Small intestine (tissue), 7 donors: ENCODE measurements around the gene C5orf63. TPM values are rescaled to one million over a fixed set of nuclear protein-coding genes. Genes with fewer than 3 reads are reported as not detected.
A peak's percentile ranks its signal among the peaks of the same experiment; 100 is the strongest.

ENCODE experiments used
- DNase-seq, 2 donors: peaks; one replicate each; pipeline versions ENCODE4 v3.0.0 to v3.0.0-alpha.2; 2013
- FAIRE-seq: peaks from 2 replicates; lab custom pipeline; 2012; peaks lifted over from hg19 to GRCh38; lab: Jason Lieb, UNC
- H3K27ac ChIP-seq, 3 donors: one replicate each; pipeline ENCODE4 v1.5.1; 2013; ENCODE audit warnings: low read length in 2 of 3, mild to moderate bottlenecking in 2 of 3, control low read depth in 1 of 3, inconsistent platforms in 1 of 3, low read depth in 1 of 3, moderate library complexity in 1 of 3
- H3K27me3 ChIP-seq, 3 donors: one replicate each; pipeline ENCODE4 v1.6.1; 2013; ENCODE audit warnings: low read length in 3 of 3, inconsistent platforms in 1 of 3; ENCODE audit not compliant: control insufficient read depth in 3 of 3, insufficient read depth in 3 of 3
- H3K36me3 ChIP-seq, 3 donors: one replicate each; pipeline ENCODE4 v1.6.1; 2013; ENCODE audit warnings: low read length in 3 of 3, inconsistent platforms in 1 of 3, low read depth in 1 of 3, mild to moderate bottlenecking in 1 of 3, moderate library complexity in 1 of 3; ENCODE audit not compliant: control insufficient read depth in 3 of 3, insufficient read depth in 2 of 3
- H3K4me1 ChIP-seq, 3 donors: one replicate each; pipeline ENCODE4 v1.6.1; 2013; ENCODE audit warnings: low read length in 2 of 3, inconsistent platforms in 1 of 3, low read depth in 1 of 3, mild to moderate bottlenecking in 1 of 3, moderate library complexity in 1 of 3; ENCODE audit not compliant: control insufficient read depth in 3 of 3, insufficient read depth in 2 of 3
- H3K4me3 ChIP-seq, 3 donors: one replicate each; pipeline ENCODE4 v1.5.1; 2013; ENCODE audit warnings: low read length in 3 of 3, control low read depth in 1 of 3, inconsistent platforms in 1 of 3, low read depth in 1 of 3, mild to moderate bottlenecking in 1 of 3, moderate library complexity in 1 of 3
- H3K9me3 ChIP-seq, 2 donors: one replicate each; pipeline ENCODE4 v1.6.1; 2013; ENCODE audit warnings: low read depth in 1 of 2, low read length in 1 of 2; ENCODE audit not compliant: control insufficient read depth in 2 of 2, insufficient read depth in 1 of 2
- WGBS, 3 donors: extraction: QIAGEN DNeasy Blood & Tissue Kit; methylation state at CpG; one replicate each; pipeline ENCODE4 v1.1.7; 2013; 5-methylcytosine and 5-hydroxymethylcytosine counted together
- polyA plus RNA-seq, 4 donors: library from polyadenylated mRNA; stranded (reverse) in 3 of 4; unstranded in 1 of 4; fragments of 200-250 nt in 3 of 4; fragments of 120-200 nt in 1 of 4; gene quantifications; one replicate each; pipeline versions ENCODE4 v1.2.1 to v1.2.3, GENCODE V29; 2013
- donor health status: healthy with polysubstance abuse.
- donor health status: control.
- donor health status: control.
- donor health status: Bipolar disorder and iron deficiency.
- donor health status: healthy.

Gene C5orf63
- polyA plus RNA-seq, 4 donors: 4.2 to 17.9 (median 6.4) TPM

GRCh38 chr5:127038550-127038949, 34.8 kb downstream of the C5orf63 start:
- no peaks in the 10 kb centered on the region for H3K36me3 ChIP-seq
- WGBS, 3 donors: 35 to 55% (median 43%) methylated on average over 4 of the region's 4 CpGs
- peak in 1 of 2 donors; percentile 32 for DNase-seq

GRCh38 chr5:127031863-127032232, 41.5 kb downstream of the C5orf63 start:
- WGBS, 3 donors: 89 to 94% (median 94%) methylated on average over 2 of the region's 2 CpGs
- DNase-seq: no peak
- Histone ChIP-seq H3K27me3 (peaks cover 0 to 29% (median 0%) of the 10 kb centered on the region in 3 donors), H3K4me1 (peaks cover 0 to 17% (median 3%) of the 10 kb centered on the region in 3 donors), H3K36me3 (no peaks in the 10 kb centered on the region), H3K4me3 (no peak overlapping the region), H3K27ac (no peak overlapping the region), H3K9me3 (no peaks in the 10 kb centered on the region)
- FAIRE-seq: no peak

More at GRCh38 chr5:127038550-127038949, 34.8 kb downstream of the C5orf63 start:
- H3K9me3 ChIP-seq: no peaks in the 10 kb centered on the region
- H3K4me3 ChIP-seq: no peak overlapping the region
- peak overlapping the region in 1 of 3 donors; percentile 11 for H3K27ac ChIP-seq
- no peaks in the 10 kb centered on the region for H3K27me3 ChIP-seq
- peaks cover 0 to 14% (median 1%) of the 10 kb centered on the region in 3 donors for H3K4me1 ChIP-seq
- FAIRE-seq: no peak

GRCh38 chr5:127031147-127031862, 42.0 kb downstream of the C5orf63 start:
- Histone ChIP-seq H3K27ac (peak overlapping the region in 2 of 3 donors; percentile 60 to 86), H3K4me1 (peaks cover 0 to 17% (median 3%) of the 10 kb centered on the region in 3 donors), H3K9me3 (no peaks in the 10 kb centered on the region), H3K36me3 (no peaks in the 10 kb centered on the region), H3K4me3 (peak overlapping the region; percentile 28 to 78 (median 59)), H3K27me3 (peaks cover 0 to 29% (median 0%) of the 10 kb centered on the region in 3 donors)
- FAIRE-seq: no peak
- WGBS, 3 donors: 16 to 19% (median 16%) methylated on average over 45 of the region's 45 CpGs
- DNase-seq: peak in 1 of 2 donors; percentile 33

GRCh38 chr5:127030259-127031146, 42.8 kb downstream of the C5orf63 start, which contains the start of gene MARCHF3:
MARCHF3 (minus strand) TSS chr5:127030558; CDS start chr5:126918171, 112,387 bp downstream.
- peak within 1 kb of the TSS; percentile 77 to 98 (median 85) for H3K27ac ChIP-seq
- peak within 1 kb of the TSS; percentile 59 to 82 (median 78) for H3K4me3 ChIP-seq
- H3K27me3 ChIP-seq: peaks cover 0 to 29% (median 0%) of the 10 kb centered on the region in 3 donors
- peaks cover 0 to 17% (median 3%) of the 10 kb centered on the region in 3 donors for H3K4me1 ChIP-seq
- DNase-seq (peak; percentile 94 to 98), FAIRE-seq (no peak)
- no peaks in the 10 kb centered on the region for H3K36me3 ChIP-seq
- 0% methylated on average over 90 to 97 of the region's 97 CpGs for WGBS, 3 donors
- no peaks in the 10 kb centered on the region for H3K9me3 ChIP-seq

- FAIRE-seq (no peak), DNase-seq (peak; percentile 75 to 79)
- Histone ChIP-seq H3K4me1 (peaks cover 0 to 17% (median 3%) of the 10 kb centered on the region in 3 donors), H3K27me3 (peaks cover 0 to 29% (median 0%) of the 10 kb centered on the region in 3 donors), H3K36me3 (no peaks in the 10 kb centered on the region), H3K9me3 (no peaks in the 10 kb centered on the region), H3K4me3 (peak overlapping the region; percentile 59 to 82 (median 78)), H3K27ac (peak overlapping the region; percentile 77 to 98 (median 85))
- 0 to 1% (median 1%) methylated on average over 51 of the region's 51 CpGs for WGBS, 3 donors
Observed at GRCh38 chr5:127029581-127030258, 43.6 kb downstream of the C5orf63 start.

- FAIRE-seq: no peak
- H3K4me3 ChIP-seq: peak overlapping the region in 1 of 3 donors; percentile 78
- no peaks in the 10 kb centered on the region for H3K9me3 ChIP-seq
- H3K36me3 ChIP-seq: no peaks in the 10 kb centered on the region
- WGBS, 3 donors: 17 to 42% (median 28%) methylated on average over 12 of the region's 12 CpGs
- H3K4me1 ChIP-seq: peaks cover 0 to 17% (median 3%) of the 10 kb centered on the region in 3 donors
- no peak overlapping the region for H3K27ac ChIP-seq
- peak; percentile 40 to 59 for DNase-seq
- H3K27me3 ChIP-seq: peaks cover 0 to 29% (median 0%) of the 10 kb centered on the region in 3 donors
Observed at GRCh38 chr5:127028822-127029457, 44.4 kb downstream of the C5orf63 start.

- DNase-seq: no peak
- no peak overlapping the region for H3K27ac ChIP-seq
- 84 to 100% (median 95%) methylated on average over 1 of the region's 1 CpG for WGBS, 3 donors
- no peaks in the 10 kb centered on the region for H3K9me3 ChIP-seq
- no peak overlapping the region for H3K4me3 ChIP-seq
- peaks cover 0 to 17% (median 3%) of the 10 kb centered on the region in 3 donors for H3K4me1 ChIP-seq
- FAIRE-seq: no peak
- peaks cover 0 to 27% (median 0%) of the 10 kb centered on the region in 3 donors for H3K27me3 ChIP-seq
- H3K36me3 ChIP-seq: no peaks in the 10 kb centered on the region
Observed at GRCh38 chr5:127027539-127027938, 45.8 kb downstream of the C5orf63 start.
